Measurements from ENCODE around the gene UQCC5.

DNA sequence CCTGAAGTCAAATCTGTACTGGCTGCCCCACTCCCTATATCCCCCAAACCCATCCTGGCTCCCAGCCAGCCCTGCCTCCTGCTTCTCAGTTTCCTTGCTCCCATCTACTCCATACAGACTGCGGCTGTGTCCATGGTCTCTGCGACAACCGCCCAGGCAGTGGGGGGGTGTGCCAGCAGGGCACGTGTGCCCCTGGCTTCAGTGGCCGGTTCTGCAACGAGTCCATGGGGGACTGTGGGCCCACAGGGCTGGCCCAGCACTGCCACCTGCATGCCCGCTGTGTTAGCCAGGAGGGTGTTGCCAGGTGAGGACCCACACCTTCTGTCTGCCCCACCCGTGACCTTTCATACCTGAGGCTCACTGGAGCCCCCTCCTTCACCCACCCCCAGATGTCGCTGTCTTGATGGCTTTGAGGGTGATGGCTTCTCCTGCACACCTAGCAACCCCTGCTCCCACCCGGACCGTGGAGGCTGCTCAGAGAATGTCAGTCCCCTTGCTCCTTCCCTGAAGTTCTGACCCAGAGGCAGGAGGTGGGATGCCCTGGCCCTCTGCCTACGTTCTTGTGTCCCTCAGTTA, 26.6 kb upstream of the UQCC5 start:
- TF ChIP-seq, protein P1, sequence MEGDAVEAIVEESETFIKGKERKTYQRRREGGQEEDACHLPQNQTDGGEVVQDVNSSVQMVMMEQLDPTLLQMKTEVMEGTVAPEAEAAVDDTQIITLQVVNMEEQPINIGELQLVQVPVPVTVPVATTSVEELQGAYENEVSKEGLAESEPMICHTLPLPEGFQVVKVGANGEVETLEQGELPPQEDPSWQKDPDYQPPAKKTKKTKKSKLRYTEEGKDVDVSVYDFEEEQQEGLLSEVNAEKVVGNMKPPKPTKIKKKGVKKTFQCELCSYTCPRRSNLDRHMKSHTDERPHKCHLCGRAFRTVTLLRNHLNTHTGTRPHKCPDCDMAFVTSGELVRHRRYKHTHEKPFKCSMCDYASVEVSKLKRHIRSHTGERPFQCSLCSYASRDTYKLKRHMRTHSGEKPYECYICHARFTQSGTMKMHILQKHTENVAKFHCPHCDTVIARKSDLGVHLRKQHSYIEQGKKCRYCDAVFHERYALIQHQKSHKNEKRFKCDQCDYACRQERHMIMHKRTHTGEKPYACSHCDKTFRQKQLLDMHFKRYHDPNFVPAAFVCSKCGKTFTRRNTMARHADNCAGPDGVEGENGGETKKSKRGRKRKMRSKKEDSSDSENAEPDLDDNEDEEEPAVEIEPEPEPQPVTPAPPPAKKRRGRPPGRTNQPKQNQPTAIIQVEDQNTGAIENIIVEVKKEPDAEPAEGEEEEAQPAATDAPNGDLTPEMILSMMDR (IDR thresholded peaks at IDR 0.05), result no peak
- no peak for TF ChIP-seq POLR2A (IDR thresholded peaks at IDR 0.05)
